Adrenal gland (tissue), 5 donors: ENCODE results near the gene SCO2.

Experiments used
- POLR2A ChIP-seq, 2 donors: fragments of 450-650 bp; IDR thresholded peaks; one replicate each; pipeline ENCODE4 v1.6.1; 2017; ENCODE audit warnings: antibody characterized with exemption in 2 of 2, mild to moderate bottlenecking in 2 of 2, moderate library complexity in 1 of 2
- TF ChIP-seq, protein P1 (sequence below), 6 experiments: fragments of 450-650 bp in 4 of 6; fragments of 200-600 bp in 2 of 6; sonication (generic) in 1 of 6; IDR thresholded peaks; 1 replicate in 5 of 6; 2 replicates in 1 of 6; pipeline versions ENCODE4 v1.5.1 to v1.8.0; 2016 to 2021; ENCODE audit warnings: antibody characterized with exemption in 6 of 6, mild to moderate bottlenecking in 2 of 6, moderate library complexity in 1 of 6
- donor health status: DM: no; HTN: no; CAD: no.

DNA sequence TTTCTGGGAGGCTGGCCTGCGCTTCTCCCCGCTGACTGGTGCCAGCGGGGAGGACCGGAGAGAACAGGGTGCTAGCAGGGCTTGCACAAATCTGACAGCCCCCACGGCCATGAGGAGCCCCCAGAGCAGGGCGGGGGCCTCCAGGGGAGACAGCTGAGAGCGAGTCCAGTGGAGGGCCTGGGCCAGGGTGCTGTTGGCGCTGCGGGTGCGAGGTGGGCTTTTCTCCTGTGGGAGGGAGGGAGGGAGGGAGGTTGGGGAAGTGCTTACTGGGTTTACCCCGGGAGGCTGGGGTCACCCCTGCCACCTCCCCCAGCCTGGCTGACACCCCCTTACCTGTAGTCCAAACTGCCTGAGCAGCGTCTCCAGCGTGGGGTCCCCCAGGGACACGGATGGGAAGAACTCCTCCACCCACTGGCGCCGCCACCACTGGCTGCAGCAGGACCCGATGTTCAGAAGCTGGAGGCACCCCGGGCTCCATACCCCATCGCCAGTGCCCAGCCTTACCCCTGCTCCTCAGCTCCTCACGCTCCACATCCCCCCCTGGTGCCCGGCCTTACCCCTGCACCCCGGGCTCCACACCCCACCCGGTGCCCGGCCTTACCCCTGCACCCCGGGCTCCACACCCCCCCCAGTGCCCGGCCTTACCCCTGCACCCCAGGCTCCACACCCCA, 21.8 kb downstream of the SCO2 start:
- no peak for TF ChIP-seq POLR2A (IDR thresholded peaks at IDR 0.05)
- TF ChIP-seq, protein P1, sequence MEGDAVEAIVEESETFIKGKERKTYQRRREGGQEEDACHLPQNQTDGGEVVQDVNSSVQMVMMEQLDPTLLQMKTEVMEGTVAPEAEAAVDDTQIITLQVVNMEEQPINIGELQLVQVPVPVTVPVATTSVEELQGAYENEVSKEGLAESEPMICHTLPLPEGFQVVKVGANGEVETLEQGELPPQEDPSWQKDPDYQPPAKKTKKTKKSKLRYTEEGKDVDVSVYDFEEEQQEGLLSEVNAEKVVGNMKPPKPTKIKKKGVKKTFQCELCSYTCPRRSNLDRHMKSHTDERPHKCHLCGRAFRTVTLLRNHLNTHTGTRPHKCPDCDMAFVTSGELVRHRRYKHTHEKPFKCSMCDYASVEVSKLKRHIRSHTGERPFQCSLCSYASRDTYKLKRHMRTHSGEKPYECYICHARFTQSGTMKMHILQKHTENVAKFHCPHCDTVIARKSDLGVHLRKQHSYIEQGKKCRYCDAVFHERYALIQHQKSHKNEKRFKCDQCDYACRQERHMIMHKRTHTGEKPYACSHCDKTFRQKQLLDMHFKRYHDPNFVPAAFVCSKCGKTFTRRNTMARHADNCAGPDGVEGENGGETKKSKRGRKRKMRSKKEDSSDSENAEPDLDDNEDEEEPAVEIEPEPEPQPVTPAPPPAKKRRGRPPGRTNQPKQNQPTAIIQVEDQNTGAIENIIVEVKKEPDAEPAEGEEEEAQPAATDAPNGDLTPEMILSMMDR (IDR thresholded peaks at IDR 0.05) = no peak
